Activated CD8-positive, alpha-beta T cell treated with anti-CD3 and anti-CD28 coated beads for 36 hours (primary cell): ENCODE results near the gene VPS35L. TPM values are rescaled to one million over a fixed set of nuclear protein-coding genes. Genes with fewer than 3 reads are reported as not detected.

Experiments used
- ATAC-seq: fragments of 200-7000 bp; cut with Tn5 transposase; one replicate; pipeline ENCODE4 v1.10.0; 2021; ENCODE audit warnings: mild to moderate bottlenecking, moderate library complexity
- CTCF ChIA-PET: fragments of 350-600 bp; sonication (Branson Sonifier 250); formaldehyde crosslinking; loops from one replicate; lab custom pipeline; 2021; ENCODE audit warnings: antibody characterized with exemption; lab: Charles Lee
- POLR2A ChIA-PET: fragments of 350-600 bp; sonication (Branson Sonifier 250); formaldehyde crosslinking; loops from one replicate; lab custom pipeline; 2021; ENCODE audit warnings: antibody characterized with exemption; lab: Charles Lee
- DNase-seq: peaks from one replicate; pipeline ENCODE4 v3.0.0-alpha.2; 2020
- H3K27ac Mint-ChIP-seq: one replicate; pipeline ENCODE4 v1.8.0; 2021; ENCODE audit warnings: mild to moderate bottlenecking, mixed read lengths
- H3K27me3 Mint-ChIP-seq: one replicate; pipeline ENCODE4 v1.8.0; 2021; ENCODE audit warnings: mixed read lengths
- H3K36me3 Mint-ChIP-seq: one replicate; pipeline ENCODE4 v1.8.0; 2021; ENCODE audit warnings: low read depth, mixed read lengths
- H3K4me1 Mint-ChIP-seq: one replicate; pipeline ENCODE4 v1.8.0; 2021; ENCODE audit warnings: low read depth, mixed read lengths
- H3K4me3 Mint-ChIP-seq: one replicate; pipeline ENCODE4 v1.8.0; 2021; ENCODE audit warnings: mild to moderate bottlenecking, moderate library complexity, mixed read lengths
- H3K9me3 Mint-ChIP-seq: one replicate; pipeline ENCODE4 v1.8.0; 2021; ENCODE audit warnings: mixed read lengths
- intact Hi-C: fragments of 100-400 bp; cut with micrococcal nuclease; formaldehyde crosslinking; loops from one replicate; pipeline ENCODE4 v1.10.0; 2022
- total RNA-seq, 2 experiments: library from RNA; stranded (reverse); gene quantifications; one replicate each; pipeline ENCODE4 v1.2.3, GENCODE V29; 2021
- TF ChIP-seq, protein P1 (sequence below): fragments of 200-600 bp; IDR thresholded peaks from one replicate; pipeline ENCODE4 v1.8.0; 2022; ENCODE audit warnings: antibody characterized with exemption, mild to moderate bottlenecking

VPS35L gene
- total RNA-seq, 2 experiments from 2014 or later = 32.1 to 34.8 TPM

DNA sequence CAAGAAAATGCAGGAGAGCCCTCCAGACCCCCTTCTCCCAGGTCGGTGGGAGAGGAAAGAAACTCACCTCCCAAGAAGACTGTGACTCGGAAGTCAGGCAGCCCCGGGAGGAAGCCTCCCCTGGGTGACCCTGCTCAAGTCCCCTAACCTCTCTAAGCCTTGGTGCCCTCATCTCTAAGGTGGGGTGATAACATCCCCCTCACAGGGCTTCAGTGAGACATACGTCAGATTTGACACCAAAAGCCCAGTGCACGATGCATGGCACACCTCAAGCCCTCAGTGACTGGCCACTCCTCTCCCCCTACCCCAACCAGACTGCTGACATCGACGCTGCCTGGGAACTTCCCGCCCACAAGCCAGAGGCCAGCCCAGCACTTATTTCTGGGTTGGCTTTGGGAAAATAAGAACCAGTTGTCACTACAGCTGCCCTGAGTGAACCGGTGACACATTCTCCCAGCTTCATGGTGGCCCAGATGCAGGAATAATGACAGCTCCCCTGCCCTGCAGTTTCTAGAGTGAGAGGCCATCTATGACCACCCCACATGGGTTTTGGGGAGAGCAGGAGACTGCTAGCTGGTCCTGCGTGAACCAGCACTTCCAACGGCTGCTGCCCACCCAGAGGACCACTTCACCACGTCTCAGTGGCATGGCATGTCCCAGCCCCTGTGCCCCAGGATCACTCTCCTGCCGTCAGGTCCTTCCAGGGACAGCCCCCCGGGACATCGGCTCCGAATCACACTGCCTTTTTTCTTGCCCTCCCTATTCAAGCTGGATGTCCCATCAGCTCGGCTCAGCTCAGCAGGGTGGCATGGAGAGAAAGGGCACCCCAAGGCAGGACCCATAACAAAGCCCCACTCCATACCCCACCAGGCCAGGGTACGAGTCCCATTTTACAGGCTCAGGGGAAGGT, 153.0 kb downstream of the VPS35L start:
- no peak for DNase-seq
- ChIA-PET CTCF (no interaction called here), POLR2A (no interaction called here)
- no peak overlapping the region for H3K27ac Mint-ChIP-seq
- no peaks in the 10 kb centered on the region for H3K9me3 Mint-ChIP-seq
- peaks cover 55% of the 10 kb centered on the region for H3K36me3 Mint-ChIP-seq
- intact Hi-C loops = no loop called here
- peaks cover 7% of the 10 kb centered on the region for H3K4me1 Mint-ChIP-seq
- TF ChIP-seq, protein P1, sequence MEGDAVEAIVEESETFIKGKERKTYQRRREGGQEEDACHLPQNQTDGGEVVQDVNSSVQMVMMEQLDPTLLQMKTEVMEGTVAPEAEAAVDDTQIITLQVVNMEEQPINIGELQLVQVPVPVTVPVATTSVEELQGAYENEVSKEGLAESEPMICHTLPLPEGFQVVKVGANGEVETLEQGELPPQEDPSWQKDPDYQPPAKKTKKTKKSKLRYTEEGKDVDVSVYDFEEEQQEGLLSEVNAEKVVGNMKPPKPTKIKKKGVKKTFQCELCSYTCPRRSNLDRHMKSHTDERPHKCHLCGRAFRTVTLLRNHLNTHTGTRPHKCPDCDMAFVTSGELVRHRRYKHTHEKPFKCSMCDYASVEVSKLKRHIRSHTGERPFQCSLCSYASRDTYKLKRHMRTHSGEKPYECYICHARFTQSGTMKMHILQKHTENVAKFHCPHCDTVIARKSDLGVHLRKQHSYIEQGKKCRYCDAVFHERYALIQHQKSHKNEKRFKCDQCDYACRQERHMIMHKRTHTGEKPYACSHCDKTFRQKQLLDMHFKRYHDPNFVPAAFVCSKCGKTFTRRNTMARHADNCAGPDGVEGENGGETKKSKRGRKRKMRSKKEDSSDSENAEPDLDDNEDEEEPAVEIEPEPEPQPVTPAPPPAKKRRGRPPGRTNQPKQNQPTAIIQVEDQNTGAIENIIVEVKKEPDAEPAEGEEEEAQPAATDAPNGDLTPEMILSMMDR = no peak
- no peak overlapping the region for H3K4me3 Mint-ChIP-seq
- no peak for ATAC-seq
- H3K27me3 Mint-ChIP-seq = no peaks in the 10 kb centered on the region

DNA sequence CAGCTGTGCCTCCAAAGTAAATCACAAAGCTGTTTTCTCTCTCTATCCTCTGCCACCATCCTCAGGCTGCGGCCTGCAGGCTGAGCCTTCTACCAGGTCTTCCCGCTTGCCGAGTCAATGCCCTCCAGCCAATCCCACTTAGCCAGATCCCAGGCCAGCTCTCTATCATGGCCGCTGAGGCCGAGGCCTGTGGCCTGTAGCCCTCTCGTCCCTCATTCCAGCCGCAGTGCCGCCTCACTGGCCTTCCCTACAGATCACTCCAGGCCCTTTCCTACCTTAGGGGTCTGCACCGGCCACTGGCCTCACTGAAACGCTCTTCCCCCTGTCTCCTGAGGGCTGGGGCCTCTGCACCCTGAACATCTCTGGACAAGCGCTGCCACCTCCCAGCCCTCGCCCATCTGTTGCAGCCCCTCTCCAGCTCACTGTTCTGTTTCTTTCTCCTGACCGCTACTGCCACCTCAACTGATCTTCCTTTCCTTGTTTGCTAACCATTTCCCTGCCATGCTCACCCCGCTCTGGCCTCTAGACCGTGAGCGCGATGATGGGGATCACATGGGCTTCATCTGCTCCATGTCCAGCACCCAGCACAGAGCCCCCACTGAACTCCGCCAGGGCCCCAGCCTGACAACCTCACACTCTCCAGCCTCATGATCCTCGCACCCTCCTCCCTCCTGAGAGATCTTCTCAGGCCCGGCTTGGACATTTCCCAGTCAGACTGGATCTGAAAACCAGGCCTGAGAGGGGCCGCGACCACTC, 154.1 kb downstream of the VPS35L start:
- H3K36me3 Mint-ChIP-seq = peaks cover 55% of the 10 kb centered on the region
- H3K27ac Mint-ChIP-seq = peak overlapping the region; percentile 8
- intact Hi-C loops = no loop called here
- H3K4me1 Mint-ChIP-seq = peaks cover 12% of the 10 kb centered on the region
- DNase-seq = no peak
- ChIA-PET POLR2A (interaction anchor here (0.9 kb wide), 1 partner anchor 9 kb away, joined by 4 read pairs; no protein-coding TSS in a partner anchor), CTCF (no interaction called here)
- H3K9me3 Mint-ChIP-seq = no peaks in the 10 kb centered on the region
- ATAC-seq = no peak
- TF ChIP-seq, protein P1 = no peak
- H3K4me3 Mint-ChIP-seq = no peak overlapping the region
- no peaks in the 10 kb centered on the region for H3K27me3 Mint-ChIP-seq

DNA sequence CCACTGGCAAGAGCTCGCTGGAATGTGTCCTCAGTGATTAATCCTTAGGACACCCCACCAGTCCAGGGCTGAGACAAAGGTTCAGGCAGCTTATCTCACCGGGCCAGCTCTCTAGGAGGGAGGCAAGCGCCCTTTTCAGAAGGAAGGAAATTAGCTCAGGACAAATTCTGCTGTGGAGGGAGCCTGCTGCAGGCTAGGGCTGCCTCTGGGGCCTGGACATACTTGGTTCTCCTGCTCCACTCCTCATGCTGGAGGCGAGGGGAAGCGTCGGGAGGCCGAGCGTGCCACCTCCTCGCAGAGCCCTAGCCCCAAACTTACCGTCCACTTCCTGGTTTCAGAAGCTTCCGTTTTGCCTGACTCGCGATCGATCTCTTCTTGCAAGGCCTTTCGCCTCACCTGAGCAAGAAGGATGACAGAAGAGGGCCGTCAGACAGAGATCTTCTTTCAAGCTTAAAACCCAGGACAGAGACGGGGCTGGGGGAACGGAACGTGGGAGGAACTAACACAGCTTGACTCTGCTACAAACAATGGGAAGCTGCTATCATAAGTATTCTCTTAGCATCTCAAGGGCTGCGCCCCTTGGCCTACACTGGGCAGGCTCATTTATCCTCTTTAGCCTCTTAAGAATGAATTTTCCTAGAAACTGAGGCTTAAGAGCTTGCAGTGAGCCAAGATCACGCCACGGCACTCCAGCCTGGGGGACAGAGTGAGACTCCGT, 154.8 kb downstream of the VPS35L start:
- no peak overlapping the region for H3K27ac Mint-ChIP-seq
- no peak overlapping the region for H3K4me3 Mint-ChIP-seq
- H3K9me3 Mint-ChIP-seq = no peaks in the 10 kb centered on the region
- POLR2A ChIA-PET = interaction anchor here (0.9 kb wide), 1 partner anchor 8 kb away, joined by 4 read pairs; no protein-coding TSS in a partner anchor
- CTCF ChIA-PET = no interaction called here
- no peak for ATAC-seq
- TF ChIP-seq, protein P1 = no peak
- no peak for DNase-seq
- peaks cover 52% of the 10 kb centered on the region for H3K36me3 Mint-ChIP-seq
- H3K4me1 Mint-ChIP-seq = peaks cover 16% of the 10 kb centered on the region
- intact Hi-C loops = no loop called here
- no peaks in the 10 kb centered on the region for H3K27me3 Mint-ChIP-seq

DNA sequence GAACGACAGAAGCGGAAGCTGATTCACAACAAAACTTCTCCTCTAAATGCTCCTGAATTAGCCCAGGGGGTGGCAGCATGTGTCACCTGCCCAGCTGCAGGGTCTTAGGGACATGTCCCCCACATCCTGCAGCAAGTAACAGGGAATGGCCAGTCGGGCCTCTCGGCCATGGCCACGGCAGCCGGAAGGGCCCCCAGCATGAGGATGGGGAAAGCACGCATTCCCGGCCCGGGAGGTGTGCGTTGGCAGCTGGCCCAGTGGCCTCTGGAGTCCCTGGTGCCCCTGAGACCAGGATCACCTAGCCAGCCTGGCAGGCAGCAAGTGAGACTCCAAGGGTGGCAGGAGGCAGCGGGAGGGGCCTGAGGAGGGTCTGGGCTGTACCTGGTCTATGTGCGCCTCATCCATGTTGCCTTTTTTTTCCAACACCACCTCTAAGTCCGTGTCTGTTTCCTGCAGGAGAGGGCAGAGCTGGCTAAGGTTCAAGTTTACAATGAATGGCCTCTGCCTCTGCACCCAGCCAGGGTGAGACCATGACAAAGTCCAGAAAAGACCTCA, 155.6 kb downstream of the VPS35L start:
- peaks cover 50% of the 10 kb centered on the region for H3K36me3 Mint-ChIP-seq
- DNase-seq (no peak), ATAC-seq (no peak)
- H3K4me1 Mint-ChIP-seq = peaks cover 17% of the 10 kb centered on the region
- ChIA-PET POLR2A (interaction anchor here (0.9 kb wide), 1 partner anchor 8 kb away, joined by 4 read pairs; no protein-coding TSS in a partner anchor), CTCF (no interaction called here)
- intact Hi-C loops = no loop called here
- H3K9me3 Mint-ChIP-seq = no peaks in the 10 kb centered on the region
- TF ChIP-seq, protein P1 = no peak
- H3K27me3 Mint-ChIP-seq = no peaks in the 10 kb centered on the region
- no peak overlapping the region for H3K4me3 Mint-ChIP-seq
- H3K27ac Mint-ChIP-seq = no peak overlapping the region
